HepG2 (cell line): Measurements from ENCODE around the gene SPON2. TPM values are rescaled to one million over a fixed set of nuclear protein-coding genes. Genes with fewer than 3 reads are reported as not detected.

Experiments used
- CENPT ChIP-seq: sonication (generic); formaldehyde crosslinking; IDR thresholded peaks from 2 replicates; pipeline ENCODE4 v1.8.0; 2022; ENCODE audit warnings: low read depth, mild to moderate bottlenecking, moderate library complexity, missing genetic modification reagents
- KLF11 ChIP-seq: IDR thresholded peaks from 2 replicates; pipeline ENCODE4 v1.6.1; 2016; ENCODE audit warnings: missing compliant biosample characterization
- MAZ ChIP-seq, 2 experiments: sonication (generic) in 1 of 2; formaldehyde crosslinking in 1 of 2; IDR thresholded peaks; 2 replicates each; pipeline versions ENCODE4 v1.5.0 to v1.6.1; 2012 to 2020; ENCODE audit warnings: low read depth in 2 of 2, mild to moderate bottlenecking in 2 of 2, borderline replicate concordance in 1 of 2, improper control_type of control experiment in 1 of 2, low read length in 1 of 2, missing genetic modification reagents in 1 of 2, moderate library complexity in 1 of 2
- SMAD1 ChIP-seq: sonication (generic); formaldehyde crosslinking; IDR thresholded peaks from 2 replicates; pipeline ENCODE4 v1.4.0; 2020; ENCODE audit warnings: missing genetic modification reagents, low read depth, mild to moderate bottlenecking, borderline replicate concordance
- SMAD9 ChIP-seq: sonication (generic); formaldehyde crosslinking; IDR thresholded peaks from 2 replicates; pipeline ENCODE4 v1.5.1; 2020; ENCODE audit warnings: mild to moderate bottlenecking, missing genetic modification reagents
- SNRNP70 ChIP-seq: fragments of 200-400 bp; formaldehyde crosslinking; IDR thresholded peaks from 2 replicates; pipeline ENCODE4 v1.6.1; 2017; ENCODE audit warnings: mild to moderate bottlenecking, low read depth, low read length, moderate library complexity
- SP4 ChIP-seq: sonication (generic); formaldehyde crosslinking; IDR thresholded peaks from 2 replicates; pipeline ENCODE4 v1.8.1; 2023; ENCODE audit warnings: mild to moderate bottlenecking, missing genetic modification reagents
- SSRP1 ChIP-seq: IDR thresholded peaks from 2 replicates; pipeline ENCODE4 v1.6.1; 2016; ENCODE audit warnings: control low read depth
- ZFP37 ChIP-seq: sonication (generic); formaldehyde crosslinking; IDR thresholded peaks from 2 replicates; pipeline ENCODE4 v1.4.0; 2020; ENCODE audit warnings: missing genetic modification reagents, borderline replicate concordance
- ZNF335 ChIP-seq: sonication (generic); formaldehyde crosslinking; IDR thresholded peaks from 2 replicates; pipeline ENCODE4 v1.4.0; 2020; ENCODE audit warnings: missing genetic modification reagents
- ZNF7 ChIP-seq: IDR thresholded peaks from 2 replicates; pipeline ENCODE4 v1.6.1; 2016; ENCODE audit warnings: missing biosample characterization, missing genetic modification reagents
- ZNF766 ChIP-seq: sonication (generic); formaldehyde crosslinking; IDR thresholded peaks from 2 replicates; pipeline ENCODE4 v1.5.0; 2020; ENCODE audit warnings: missing genetic modification reagents, borderline replicate concordance
- polyA plus RNA-seq, 8 experiments: library from polyadenylated mRNA; depleted of rRNA in 3 of 8; stranded (reverse) in 7 of 8; unstranded in 1 of 8; fragments of >200 nt; fragmentation: Illumina TruSeq in 4 of 8; extraction: Trizol in 4 of 8; gene quantifications; 2 replicates each; pipeline versions ENCODE4 v1.2.1 to v1.2.3, GENCODE V29; 2011 to 2016; ENCODE audit warnings: low read depth in 4 of 8, missing spikeins in 1 of 8, mixed read lengths in 1 of 8; ENCODE audit not compliant: insufficient read depth in 1 of 8
- total RNA-seq, 5 experiments: library from RNA; depleted of rRNA; stranded (reverse); fragments of >200 nt; fragmentation: Illumina TruSeq; extraction: Trizol; gene quantifications; 2 replicates each; pipeline ENCODE4 v1.2.3, GENCODE V29; 2016; ENCODE audit warnings: low read depth in 1 of 5
- TF ChIP-seq, protein P1 (sequence below): sonication (generic); formaldehyde crosslinking; IDR thresholded peaks from 2 replicates; pipeline ENCODE4 v1.5.0; 2020; ENCODE audit warnings: mild to moderate bottlenecking, missing genetic modification reagents, borderline replicate concordance
- TF ChIP-seq, protein P2 (sequence below): sonication (generic); formaldehyde crosslinking; IDR thresholded peaks from 2 replicates; pipeline ENCODE4 v1.4.0; 2020; ENCODE audit warnings: mild to moderate bottlenecking, low read depth, missing genetic modification reagents
- TF ChIP-seq, protein P3 (sequence below): sonication (generic); formaldehyde crosslinking; conservative IDR thresholded peaks from 2 replicates; pipeline ENCODE4 v1.4.0; 2020; ENCODE audit warnings: missing genetic modification reagents
- TF ChIP-seq, protein P4 (sequence below): sonication (generic); formaldehyde crosslinking; IDR thresholded peaks from 2 replicates; pipeline ENCODE4 v1.4.0; 2020; ENCODE audit warnings: missing genetic modification reagents
- TF ChIP-seq, protein P5 (sequence below): sonication (generic); formaldehyde crosslinking; IDR thresholded peaks from 2 replicates; pipeline ENCODE4 v1.4.0; 2020; ENCODE audit warnings: missing genetic modification reagents

Gene SPON2
- total and polyA plus RNA-seq, 2 of the 13 experiments (the other 11 are each of a cell fraction or from before 2014, with no cell fraction given): 17.4 to 55.2 TPM

DNA sequence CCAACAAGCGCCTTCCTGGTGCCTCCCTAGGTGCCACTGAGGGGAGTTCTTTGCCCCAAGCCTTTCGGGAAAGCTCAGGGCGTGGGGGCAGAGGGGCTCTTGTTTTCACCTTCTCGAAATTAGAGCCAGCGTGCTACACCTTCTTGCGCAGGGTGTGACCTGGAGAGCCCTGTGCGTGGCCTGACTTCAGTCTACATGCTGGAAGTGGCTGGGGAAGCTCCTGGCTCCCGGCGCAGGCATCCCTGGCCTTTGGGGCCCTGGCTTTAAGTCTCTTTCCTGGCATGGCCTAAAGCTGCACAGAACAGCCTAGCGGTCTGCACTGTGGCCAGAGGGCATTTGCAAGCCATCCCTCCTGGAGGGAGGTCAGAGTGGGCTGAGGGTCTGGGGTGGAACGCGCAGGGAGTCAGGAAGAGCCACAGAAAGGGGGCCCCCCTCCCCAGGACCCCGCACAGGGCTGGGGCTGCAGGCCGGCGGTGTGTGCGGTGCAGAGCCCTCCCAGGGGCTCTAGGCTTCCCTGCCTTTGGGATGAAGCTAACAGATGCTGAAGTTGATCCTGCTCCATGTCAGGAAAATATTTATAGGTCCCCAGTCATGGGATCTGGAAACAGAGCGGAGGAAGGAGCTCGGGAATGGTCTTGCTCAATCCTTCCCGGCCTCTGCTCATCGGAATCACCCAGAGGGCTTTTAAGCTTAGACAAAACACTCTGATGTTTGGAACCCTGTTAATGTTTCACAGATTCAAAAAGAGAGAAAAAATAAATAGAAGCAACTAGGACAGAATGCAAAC is 781 bp upstream of the SPON2 start (continued):
- no peak for TF ChIP-seq CENPT (CRISPR knock-in tag)
- no peak for TF ChIP-seq ZNF335 (CRISPR knock-in tag)
- TF ChIP-seq KLF11 (CRISPR knock-in tag): 0 out of 2 replicates have a peak, but pooled peaks have one; percentile 21
- no peak for TF ChIP-seq MAZ (IDR thresholded peaks at IDR 0.05; ENCODE audit: borderline replicate concordance, low read depth, low read length)
- no peak for TF ChIP-seq MAZ (CRISPR knock-in tag; IDR thresholded peaks at IDR 0.05; ENCODE audit: low read depth)
- peak; percentile 29; the same call in 1 of the 2 replicates for TF ChIP-seq ZNF7
- 0 out of 2 replicates have a peak, but pooled peaks have one; percentile 16 for TF ChIP-seq SSRP1 (CRISPR knock-in tag)
- TF ChIP-seq SMAD1: no peak
- TF ChIP-seq, protein P1, sequence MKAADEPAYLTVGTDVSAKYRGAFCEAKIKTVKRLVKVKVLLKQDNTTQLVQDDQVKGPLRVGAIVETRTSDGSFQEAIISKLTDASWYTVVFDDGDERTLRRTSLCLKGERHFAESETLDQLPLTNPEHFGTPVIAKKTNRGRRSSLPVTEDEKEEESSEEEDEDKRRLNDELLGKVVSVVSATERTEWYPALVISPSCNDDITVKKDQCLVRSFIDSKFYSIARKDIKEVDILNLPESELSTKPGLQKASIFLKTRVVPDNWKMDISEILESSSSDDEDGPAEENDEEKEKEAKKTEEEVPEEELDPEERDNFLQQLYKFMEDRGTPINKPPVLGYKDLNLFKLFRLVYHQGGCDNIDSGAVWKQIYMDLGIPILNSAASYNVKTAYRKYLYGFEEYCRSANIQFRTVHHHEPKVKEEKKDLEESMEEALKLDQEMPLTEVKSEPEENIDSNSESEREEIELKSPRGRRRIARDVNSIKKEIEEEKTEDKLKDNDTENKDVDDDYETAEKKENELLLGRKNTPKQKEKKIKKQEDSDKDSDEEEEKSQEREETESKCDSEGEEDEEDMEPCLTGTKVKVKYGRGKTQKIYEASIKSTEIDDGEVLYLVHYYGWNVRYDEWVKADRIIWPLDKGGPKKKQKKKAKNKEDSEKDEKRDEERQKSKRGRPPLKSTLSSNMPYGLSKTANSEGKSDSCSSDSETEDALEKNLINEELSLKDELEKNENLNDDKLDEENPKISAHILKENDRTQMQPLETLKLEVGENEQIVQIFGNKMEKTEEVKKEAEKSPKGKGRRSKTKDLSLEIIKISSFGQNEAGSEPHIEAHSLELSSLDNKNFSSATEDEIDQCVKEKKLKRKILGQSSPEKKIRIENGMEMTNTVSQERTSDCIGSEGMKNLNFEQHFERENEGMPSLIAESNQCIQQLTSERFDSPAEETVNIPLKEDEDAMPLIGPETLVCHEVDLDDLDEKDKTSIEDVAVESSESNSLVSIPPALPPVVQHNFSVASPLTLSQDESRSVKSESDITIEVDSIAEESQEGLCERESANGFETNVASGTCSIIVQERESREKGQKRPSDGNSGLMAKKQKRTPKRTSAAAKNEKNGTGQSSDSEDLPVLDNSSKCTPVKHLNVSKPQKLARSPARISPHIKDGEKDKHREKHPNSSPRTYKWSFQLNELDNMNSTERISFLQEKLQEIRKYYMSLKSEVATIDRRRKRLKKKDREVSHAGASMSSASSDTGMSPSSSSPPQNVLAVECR (CRISPR knock-in tag): no peak; the same call in 1 of the 2 replicates
- TF ChIP-seq, protein P2, sequence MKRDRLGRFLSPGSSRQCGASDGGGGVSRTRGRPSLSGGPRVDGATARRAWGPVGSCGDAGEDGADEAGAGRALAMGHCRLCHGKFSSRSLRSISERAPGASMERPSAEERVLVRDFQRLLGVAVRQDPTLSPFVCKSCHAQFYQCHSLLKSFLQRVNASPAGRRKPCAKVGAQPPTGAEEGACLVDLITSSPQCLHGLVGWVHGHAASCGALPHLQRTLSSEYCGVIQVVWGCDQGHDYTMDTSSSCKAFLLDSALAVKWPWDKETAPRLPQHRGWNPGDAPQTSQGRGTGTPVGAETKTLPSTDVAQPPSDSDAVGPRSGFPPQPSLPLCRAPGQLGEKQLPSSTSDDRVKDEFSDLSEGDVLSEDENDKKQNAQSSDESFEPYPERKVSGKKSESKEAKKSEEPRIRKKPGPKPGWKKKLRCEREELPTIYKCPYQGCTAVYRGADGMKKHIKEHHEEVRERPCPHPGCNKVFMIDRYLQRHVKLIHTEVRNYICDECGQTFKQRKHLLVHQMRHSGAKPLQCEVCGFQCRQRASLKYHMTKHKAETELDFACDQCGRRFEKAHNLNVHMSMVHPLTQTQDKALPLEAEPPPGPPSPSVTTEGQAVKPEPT (CRISPR knock-in tag): no peak
- TF ChIP-seq, protein P3, sequence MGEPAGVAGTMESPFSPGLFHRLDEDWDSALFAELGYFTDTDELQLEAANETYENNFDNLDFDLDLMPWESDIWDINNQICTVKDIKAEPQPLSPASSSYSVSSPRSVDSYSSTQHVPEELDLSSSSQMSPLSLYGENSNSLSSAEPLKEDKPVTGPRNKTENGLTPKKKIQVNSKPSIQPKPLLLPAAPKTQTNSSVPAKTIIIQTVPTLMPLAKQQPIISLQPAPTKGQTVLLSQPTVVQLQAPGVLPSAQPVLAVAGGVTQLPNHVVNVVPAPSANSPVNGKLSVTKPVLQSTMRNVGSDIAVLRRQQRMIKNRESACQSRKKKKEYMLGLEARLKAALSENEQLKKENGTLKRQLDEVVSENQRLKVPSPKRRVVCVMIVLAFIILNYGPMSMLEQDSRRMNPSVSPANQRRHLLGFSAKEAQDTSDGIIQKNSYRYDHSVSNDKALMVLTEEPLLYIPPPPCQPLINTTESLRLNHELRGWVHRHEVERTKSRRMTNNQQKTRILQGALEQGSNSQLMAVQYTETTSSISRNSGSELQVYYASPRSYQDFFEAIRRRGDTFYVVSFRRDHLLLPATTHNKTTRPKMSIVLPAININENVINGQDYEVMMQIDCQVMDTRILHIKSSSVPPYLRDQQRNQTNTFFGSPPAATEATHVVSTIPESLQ (CRISPR knock-in tag): 0 out of 2 replicates have a peak, but pooled peaks have one; percentile 47
- TF ChIP-seq, protein P4, sequence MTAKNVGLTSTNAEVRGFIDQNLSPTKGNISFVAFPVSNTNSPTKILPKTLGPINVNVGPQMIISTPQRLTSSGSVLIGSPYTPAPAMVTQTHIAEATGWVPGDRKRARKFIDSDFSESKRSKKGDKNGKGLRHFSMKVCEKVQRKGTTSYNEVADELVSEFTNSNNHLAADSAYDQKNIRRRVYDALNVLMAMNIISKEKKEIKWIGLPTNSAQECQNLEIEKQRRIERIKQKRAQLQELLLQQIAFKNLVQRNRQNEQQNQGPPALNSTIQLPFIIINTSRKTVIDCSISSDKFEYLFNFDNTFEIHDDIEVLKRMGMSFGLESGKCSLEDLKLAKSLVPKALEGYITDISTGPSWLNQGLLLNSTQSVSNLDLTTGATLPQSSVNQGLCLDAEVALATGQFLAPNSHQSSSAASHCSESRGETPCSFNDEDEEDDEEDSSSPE (CRISPR knock-in tag): no peak
- no peak for TF ChIP-seq SP4 (CRISPR knock-in tag)
- no peak for TF ChIP-seq SNRNP70
- TF ChIP-seq, protein P5, sequence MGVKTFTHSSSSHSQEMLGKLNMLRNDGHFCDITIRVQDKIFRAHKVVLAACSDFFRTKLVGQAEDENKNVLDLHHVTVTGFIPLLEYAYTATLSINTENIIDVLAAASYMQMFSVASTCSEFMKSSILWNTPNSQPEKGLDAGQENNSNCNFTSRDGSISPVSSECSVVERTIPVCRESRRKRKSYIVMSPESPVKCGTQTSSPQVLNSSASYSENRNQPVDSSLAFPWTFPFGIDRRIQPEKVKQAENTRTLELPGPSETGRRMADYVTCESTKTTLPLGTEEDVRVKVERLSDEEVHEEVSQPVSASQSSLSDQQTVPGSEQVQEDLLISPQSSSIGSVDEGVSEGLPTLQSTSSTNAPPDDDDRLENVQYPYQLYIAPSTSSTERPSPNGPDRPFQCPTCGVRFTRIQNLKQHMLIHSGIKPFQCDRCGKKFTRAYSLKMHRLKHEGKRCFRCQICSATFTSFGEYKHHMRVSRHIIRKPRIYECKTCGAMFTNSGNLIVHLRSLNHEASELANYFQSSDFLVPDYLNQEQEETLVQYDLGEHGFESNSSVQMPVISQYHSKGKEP (CRISPR knock-in tag): no peak
- no peak for TF ChIP-seq SMAD9 (CRISPR knock-in tag)
- no peak for TF ChIP-seq ZFP37 (CRISPR knock-in tag)
- TF ChIP-seq ZNF766 (CRISPR knock-in tag): no peak
